Measurements from ENCODE around the gene SECTM1.
A peak's percentile ranks its signal among the peaks of the same experiment; 100 is the strongest.
"Not testable (repeated sequence)": the region's sequence is repeated elsewhere in the genome, so short reads cannot be mapped to it uniquely, and the experiment has no call there.

Gene SECTM1

GRCh38 chr17:82347994-82348393 lies 14.4 kb upstream of the SECTM1 start:
- not testable (repeated sequence) for DNase-seq (ENCODE audit: low spot score)

- DNase-seq (ENCODE audit: low spot score): no peak
Measured at GRCh38 chr17:82346342-82347300, 13.1 kb upstream of the SECTM1 start.

- DNase-seq (ENCODE audit: low spot score): no peak
Measured at GRCh38 chr17:82345151-82345976, 11.8 kb upstream of the SECTM1 start.

GRCh38 chr17:82344175-82344907 lies 10.8 kb upstream of the SECTM1 start:
- no peak for DNase-seq (ENCODE audit: low spot score)

- DNase-seq (ENCODE audit: low spot score): no peak
Measured at GRCh38 chr17:82343560-82343959, 10.0 kb upstream of the SECTM1 start.

- no peak for DNase-seq (ENCODE audit: low spot score)
Measured at GRCh38 chr17:82342361-82343079, 9.0 kb upstream of the SECTM1 start.

- no peak for DNase-seq (ENCODE audit: low spot score)
Measured at GRCh38 chr17:82339634-82340580, 6.3 kb upstream of the SECTM1 start.

- peak; percentile 88 for DNase-seq (ENCODE audit: low spot score)
Measured at GRCh38 chr17:82338858-82339633, 5.5 kb upstream of the SECTM1 start.

GRCh38 chr17:82334622-82335394 lies 1.2 kb upstream of the SECTM1 start:
- no peak for DNase-seq (ENCODE audit: low spot score)

GRCh38 chr17:82334204-82334621 lies 647 bp upstream of the SECTM1 start:
- DNase-seq (ENCODE audit: low spot score): no peak

GRCh38 chr17:82332669-82333278 lies 792 bp downstream of the SECTM1 start:
- DNase-seq (ENCODE audit: low spot score): no peak

GRCh38 chr17:82331345-82331939 lies 2.1 kb downstream of the SECTM1 start:
- no peak for DNase-seq (ENCODE audit: low spot score)

GRCh38 chr17:82330322-82331239 lies 3.0 kb downstream of the SECTM1 start:
- DNase-seq (ENCODE audit: low spot score): no peak

- no peak for DNase-seq (ENCODE audit: low spot score)
Measured at GRCh38 chr17:82329683-82330321, 3.8 kb downstream of the SECTM1 start.

- DNase-seq (ENCODE audit: low spot score): no peak
Measured at GRCh38 chr17:82328994-82329507, 4.5 kb downstream of the SECTM1 start.

All from COLO829 (cell line).